Muscle of arm (tissue), 12 donors: ENCODE data around the gene CFAP58. TPM values are rescaled to one million over a fixed set of nuclear protein-coding genes. Genes with fewer than 3 reads are reported as not detected.
"Not testable (repeated sequence)": the region's sequence is repeated elsewhere in the genome, so short reads cannot be mapped to it uniquely, and the experiment has no call there.

Experiments
- DNase-seq: peaks from one replicate; pipeline ENCODE4 v3.0.0-alpha.2; 2013
- polyA plus RNA-seq, 12 donors: library from polyadenylated mRNA; unstranded; fragments of 120-200 nt; gene quantifications; one replicate each; pipeline ENCODE4 v1.2.1, GENCODE V29; 2013; ENCODE audit not compliant: insufficient read length in 12 of 12

The CFAP58 gene
- polyA plus RNA-seq, 12 donors = 0.26 to 1.2 (median 0.51) TPM; not detected in 2

DNA sequence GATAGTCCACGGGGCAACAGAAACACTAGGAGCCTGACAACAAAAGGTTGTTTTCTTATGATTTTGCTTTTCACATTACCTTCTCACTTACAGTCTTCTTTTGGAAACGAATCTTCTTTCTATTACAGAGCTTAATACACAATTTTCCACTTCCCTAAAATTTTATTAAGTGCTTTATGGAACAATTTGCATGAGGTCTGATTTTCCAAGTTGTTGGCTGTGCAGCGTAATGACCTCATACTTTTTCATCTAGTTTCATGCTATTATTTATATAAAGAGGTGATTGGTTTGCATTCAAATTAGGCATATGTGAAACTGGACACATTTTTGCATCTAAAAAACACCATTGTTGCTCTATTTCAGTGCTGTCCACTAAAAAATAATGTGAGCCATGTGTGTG, 76.7 kb downstream of the CFAP58 start:
- DNase-seq = no peak

DNA sequence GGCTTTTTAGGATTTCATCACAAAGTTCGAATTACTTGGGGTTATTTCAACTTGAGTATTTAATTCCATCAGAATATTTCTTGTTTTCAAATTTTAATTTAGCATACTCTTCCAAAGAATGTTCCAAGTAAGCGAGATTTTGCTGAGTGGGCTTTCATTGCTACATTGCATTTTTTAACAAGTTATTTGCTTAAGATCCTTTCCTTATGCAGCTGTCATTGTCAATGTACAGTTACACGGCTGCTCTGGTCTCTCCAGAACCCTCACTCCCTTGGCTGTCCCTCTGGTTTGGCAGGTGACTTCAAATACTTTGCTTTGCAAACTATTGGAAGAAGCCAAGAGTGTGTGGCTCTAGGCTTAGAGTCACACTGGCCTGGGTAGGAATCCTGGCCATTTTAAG, 80.0 kb downstream of the CFAP58 start:
- no peak for DNase-seq

DNA sequence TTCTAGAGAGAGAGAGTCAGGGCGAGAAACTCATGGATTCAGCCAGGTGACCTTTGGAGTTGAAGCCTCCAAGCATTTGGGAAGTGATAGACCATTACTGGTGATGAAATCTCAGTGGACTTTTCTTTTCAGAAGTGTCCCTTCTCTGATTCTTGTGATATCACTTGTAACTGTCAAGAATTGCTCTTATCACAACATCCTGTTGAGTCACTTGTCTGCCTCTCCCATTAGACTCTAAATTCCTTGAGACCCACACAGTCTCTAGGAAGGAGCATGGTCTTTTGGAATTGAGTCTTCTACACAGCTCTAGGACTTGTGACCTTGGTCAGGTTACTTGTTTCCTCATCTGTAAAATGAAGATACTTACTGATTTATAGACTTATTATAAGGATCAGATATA, 81.0 kb downstream of the CFAP58 start:
- DNase-seq = no peak

DNA sequence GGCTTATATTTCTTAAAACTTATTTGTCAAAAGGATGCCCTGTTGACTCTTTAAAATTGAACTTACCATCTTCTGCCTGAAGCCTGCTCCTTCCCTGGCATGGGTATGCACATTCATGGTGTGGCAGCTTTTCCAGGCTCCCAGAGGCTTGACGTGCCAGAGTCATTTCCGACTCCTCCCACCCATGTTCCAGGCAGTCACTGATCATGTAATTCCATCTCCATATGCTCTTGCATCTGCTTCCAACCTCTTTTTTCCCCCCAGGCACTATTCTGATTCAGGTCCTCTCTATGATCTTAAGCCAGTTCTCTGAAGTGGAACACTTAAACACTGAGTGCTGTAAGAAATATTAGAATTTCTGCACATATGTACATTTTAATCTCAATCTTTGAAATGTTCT, 82.2 kb downstream of the CFAP58 start:
- no peak for DNase-seq

DNA sequence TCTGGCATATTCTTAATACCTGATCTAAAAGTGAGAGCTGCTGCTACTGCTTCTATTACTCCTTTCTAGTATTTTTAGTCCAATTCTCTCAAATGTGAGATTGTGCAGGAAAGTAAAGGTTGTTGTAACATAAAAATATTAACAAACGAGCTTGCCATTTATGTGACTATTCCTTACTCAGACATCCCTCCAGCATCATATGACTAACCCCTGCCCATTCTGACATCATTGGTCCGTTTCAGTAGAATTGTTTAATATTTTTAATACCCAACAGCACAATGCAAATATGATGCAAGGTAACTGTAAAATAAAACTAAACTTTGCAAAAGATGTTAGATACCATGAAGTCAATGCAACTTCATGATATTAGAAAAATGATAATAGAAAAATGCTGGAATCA, 83.6 kb downstream of the CFAP58 start:
- DNase-seq = no peak

DNA sequence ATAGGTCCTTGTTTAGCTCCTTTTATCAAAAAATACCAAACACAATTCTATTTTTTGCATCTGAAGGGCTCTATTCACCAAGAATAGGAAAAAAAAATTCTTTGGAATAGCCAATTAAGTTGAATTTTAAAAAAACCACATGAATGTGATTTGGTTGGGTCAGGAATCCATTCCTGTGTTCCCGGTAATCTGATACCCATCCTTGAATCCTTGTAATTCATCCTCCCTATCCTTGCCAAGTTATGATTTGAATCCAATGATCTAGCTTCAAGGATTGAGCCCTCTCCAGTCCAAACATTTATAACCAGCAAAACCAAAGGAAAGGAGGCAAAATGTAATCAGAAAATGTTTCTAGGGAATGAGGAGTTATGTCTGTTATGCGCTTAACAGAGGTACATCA, 86.6 kb downstream of the CFAP58 start:
- no peak for DNase-seq

DNA sequence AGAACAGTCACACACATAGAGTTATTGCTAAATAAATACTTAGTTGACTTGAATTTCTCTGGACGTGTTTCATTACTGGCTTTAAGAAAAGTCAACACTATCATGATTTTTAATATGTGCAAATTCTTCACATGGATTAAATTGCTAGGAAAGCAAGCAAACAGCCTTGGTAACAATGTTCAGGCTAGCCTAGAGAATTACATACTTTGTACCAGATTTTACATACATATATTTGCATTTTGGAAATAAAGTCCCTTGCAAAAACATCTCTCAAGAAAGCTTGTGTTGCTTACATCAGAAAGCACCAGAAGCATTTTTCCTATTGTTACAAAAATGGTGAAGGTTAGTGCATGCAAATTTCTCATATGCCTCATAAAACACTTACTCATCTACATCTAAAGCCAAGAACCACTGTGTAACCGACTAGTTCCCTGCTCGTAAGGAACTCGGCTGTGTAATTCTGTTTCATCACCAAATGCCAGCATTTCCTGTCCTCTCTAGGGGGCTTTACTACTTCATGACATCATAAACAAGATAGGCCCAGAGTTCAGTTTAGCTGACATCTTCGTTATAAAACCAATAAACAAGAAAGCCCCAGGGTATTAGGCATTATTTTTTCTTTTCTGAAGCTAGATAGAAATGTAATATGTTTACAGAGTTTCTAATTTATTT, 87.8 kb downstream of the CFAP58 start:
- no peak for DNase-seq

DNA sequence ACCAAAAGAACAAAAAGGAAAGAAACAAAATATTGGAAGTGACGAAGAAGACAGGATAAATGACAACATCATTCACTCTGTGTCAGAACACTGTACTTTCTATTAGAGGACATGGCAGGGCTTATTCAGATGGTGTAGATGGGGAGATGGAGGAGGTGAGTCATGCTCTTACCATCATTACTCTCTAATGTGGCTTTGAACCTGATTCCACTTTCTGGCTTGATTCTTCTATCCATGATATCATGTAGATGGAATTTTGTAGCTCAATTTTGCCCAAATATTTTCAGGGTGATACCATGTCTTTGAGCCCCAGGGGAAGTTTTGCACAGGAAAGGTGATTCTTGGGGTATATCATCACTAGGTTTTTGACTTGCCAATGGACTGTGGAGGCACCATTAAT, 91.7 kb downstream of the CFAP58 start:
- DNase-seq = no peak

DNA sequence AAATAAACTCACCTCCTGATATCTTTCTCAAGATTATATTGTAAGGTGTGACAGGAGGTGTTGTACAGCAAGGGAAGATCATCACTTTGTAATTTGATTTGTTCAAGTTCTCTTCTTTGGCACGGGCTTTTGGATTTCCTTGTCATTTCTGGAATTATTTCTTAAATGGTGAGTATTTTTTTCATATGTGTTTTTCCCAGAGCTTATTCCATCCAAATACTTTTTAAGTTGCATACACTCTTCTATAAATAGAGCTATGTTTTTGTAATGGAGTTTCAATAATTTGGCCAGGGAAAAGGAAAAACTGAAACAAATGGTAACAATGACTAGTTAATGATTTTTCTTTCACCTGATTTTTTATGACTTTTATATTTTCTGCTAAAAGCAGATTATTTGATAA, 92.5 kb downstream of the CFAP58 start:
- no peak for DNase-seq

DNA sequence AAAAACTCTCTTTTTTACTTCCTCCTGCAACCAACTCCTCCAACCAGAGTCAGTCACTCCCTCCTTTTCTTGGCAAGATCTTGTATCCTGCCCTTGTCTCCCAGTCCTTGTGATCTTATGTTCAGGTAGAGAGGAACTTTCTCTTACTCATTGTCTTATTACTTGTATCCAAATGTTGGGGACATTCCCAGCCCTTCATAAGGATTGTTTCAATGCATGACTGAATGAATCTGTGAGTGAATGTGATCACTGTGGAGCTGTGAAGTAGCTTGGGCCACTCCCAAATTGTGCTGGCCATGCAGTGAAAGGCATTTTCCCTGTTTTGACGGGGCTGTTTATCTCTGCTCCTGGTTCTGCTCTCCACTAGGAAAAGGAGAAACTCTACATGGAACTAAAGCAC, 93.7 kb downstream of the CFAP58 start:
- DNase-seq = no peak

DNA sequence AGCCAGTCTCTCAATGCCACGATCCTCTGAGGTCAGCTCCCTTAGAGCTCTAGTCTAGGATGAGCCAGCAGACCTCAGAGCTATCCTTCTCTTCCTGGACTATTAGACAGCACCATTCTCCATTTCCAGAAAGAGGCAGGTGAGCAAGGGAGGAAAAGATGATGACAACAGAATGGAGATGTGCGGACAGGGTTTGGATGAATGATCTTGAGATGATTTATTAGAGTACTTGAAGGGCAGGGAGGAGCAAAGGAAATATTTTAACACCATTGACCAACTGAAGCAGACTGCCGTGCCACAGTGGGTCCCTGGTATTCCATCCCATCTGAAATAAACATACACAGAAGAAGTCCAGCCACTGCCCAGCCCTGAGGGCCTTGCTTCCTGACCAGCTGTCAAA, 94.3 kb downstream of the CFAP58 start:
- no peak for DNase-seq

DNA sequence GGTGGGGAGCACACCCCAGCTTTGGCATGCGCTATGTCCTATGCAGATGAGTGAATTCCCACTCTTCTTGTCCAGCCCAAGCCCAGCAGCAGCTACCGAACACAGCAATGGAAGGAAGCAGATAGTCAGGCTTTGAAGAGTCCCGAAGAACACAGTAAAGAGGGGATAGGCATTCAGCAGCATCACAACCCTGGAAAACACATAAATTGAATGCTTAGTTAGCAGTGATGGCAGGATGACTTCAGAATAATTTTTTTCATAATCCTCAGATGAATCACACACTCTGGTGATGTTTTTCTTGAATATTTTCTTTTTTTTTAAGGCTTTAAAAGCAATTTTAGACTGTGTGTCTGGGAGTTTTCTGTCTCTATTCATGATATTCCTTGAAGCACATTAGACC, 95.8 kb downstream of the CFAP58 start:
- no peak for DNase-seq

DNA sequence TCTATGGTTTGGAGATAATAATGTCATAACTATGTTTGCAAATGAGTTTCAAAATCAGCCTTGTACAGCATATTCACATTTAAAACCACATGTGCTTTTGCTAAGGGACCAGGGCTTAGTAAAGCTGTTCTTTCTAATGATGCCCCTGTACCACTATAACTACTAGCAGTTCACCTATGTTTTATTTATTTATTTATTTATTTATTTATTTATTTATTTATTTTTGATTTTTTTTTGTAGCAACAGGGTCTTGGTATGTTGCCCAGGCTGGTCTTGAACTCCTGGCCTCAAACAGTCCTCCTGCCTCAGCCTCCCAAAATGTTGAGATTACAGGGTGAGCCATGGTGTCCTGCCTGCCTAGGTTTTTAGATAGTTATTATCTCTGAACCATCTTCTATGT, 96.9 kb downstream of the CFAP58 start:
- DNase-seq = no peak

DNA sequence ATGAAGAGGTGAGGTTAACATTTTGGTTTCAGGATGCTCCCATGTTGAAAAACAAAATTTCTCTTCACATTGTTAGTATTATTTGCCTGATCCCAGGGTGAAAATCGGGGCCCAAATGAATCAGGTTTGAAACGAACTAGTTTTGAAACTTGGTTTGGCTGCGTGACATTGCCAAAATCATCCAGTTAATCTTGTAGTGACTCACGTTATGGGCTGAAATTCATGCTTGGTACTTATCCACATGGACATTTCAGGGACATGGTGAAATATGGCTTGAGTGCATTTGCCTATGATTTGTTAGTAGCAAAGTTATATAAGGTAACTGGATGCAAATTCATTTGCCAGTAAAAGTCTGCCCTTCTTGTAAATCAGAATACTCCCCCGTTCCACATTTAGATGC, 97.3 kb downstream of the CFAP58 start:
- no peak for DNase-seq

DNA sequence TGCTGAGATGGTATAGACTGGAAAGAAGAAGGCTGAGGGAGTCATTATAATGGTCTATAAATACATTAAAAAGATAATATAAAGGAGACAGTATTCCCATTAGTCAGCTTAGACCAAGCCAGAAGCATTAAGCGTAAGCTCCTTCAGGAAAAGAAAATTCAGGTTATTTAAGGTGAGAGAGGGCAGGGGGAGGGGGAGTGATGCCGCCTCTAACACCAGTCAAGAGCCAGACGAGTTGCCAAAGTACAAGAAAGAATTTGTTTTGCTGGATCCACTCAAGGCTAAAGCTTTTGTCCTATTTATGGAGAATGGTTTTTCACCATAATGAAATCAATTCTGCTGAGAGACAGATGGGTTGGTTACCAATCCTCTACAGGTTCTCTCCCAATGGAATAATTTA, 99.3 kb downstream of the CFAP58 start:
- no peak for DNase-seq

DNA sequence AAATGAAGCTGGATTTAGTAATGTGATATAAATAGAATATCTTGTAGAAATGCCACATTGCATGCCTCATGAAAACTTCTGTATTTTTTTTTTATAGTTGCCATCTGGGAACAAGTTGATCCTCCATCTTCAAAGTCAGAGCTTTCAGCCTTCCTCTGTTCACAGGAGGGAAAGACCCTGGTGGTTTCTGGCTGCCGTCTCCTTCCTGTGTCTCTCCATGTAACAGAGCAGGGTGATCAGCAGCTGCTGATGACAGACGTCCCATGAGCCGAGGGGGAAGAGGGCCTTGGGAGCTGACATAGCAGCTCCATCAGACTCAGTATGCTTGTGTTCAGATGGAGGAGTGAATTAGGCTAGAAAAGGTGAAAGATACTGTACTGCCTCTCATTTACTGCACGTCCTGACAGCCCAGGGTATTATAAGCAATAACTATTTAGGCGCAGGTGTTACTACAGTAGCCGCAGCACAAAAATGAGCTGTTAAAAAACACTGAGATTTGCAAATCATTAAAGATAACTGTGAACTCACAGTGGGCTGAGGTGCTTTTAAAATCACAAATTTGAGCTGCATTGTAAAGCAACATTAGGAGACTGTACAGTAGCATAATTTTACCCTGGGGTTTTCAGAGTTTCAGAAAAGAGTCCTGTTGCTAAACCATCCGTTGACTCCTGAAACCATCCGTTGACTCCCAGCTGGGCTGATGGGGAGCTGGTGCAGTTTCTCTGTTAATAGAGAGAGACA, 103.3 kb downstream of the CFAP58 start:
- no peak for DNase-seq

DNA sequence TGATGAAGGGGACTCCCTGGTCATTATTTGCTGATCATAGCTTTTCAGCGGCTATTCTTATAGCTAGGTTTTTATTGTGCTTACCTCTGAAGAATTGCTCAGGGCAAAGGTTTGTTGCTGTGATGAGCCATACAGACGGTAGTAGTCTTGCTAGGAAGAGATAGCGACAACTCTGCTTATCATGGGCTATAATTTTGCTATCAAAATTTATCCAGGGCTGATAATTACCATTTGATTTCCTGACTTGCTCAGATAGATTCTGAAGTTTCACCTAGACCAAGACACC, 103.9 kb downstream of the CFAP58 start:
- no peak for DNase-seq

DNA sequence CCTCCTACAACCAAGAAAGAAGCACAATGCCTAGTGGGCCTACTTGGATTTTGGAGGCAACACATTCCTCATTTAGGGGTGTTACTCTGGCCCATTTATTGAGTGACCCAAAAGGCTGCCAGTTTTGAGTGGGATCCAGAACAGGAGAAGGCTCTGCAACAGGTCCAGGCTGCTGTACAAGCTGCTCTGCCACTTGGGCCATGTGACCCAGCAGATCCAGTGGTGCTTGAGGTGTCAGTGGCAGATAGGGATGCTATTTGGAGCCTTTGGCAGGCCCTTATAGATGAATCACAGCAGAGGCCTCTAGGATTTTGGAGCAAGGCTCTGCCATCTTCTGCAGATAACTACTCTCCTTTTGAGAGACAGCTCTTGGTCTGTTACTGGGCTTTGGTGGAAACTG, 111.9 kb downstream of the CFAP58 start:
- not testable (repeated sequence) for DNase-seq

DNA sequence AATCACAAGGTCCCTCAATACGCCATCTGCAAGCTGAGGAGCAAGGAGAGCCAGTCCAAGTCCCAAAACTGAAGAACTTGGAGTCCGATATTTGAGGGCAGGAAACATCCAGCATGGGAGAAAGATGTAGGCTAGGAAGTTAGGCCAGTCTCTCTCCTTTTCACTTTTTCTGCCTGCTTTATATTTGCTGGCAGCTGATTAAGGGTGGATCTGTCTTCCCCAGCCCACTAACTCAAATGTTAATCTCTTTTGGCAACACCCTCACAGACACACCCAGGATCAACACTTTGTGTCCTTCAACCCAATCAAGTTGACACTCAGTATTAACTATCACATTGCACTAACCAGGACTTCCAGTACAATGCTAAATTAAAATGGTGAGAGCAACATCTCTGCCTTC, 115.2 kb downstream of the CFAP58 start:
- DNase-seq = not testable (repeated sequence)

DNA sequence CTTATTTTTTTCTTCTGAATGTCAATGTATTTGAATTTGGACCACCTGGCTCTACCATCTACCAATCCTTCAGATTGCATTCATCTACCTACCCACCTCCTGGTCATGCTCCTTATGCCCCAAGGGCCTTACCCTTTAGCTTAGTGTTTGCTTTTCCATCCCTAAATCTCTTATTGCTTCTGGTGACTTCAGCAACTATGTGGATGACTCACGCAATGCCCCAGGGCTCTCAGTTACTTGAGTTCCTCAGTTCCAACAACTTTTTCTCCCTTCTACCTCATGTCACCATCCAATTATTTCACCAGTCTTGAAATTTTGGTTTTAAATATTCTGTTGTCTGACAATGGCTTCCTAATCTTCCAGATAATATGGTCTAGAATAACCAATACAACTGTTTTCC, 118.9 kb downstream of the CFAP58 start:
- DNase-seq = no peak

DNA sequence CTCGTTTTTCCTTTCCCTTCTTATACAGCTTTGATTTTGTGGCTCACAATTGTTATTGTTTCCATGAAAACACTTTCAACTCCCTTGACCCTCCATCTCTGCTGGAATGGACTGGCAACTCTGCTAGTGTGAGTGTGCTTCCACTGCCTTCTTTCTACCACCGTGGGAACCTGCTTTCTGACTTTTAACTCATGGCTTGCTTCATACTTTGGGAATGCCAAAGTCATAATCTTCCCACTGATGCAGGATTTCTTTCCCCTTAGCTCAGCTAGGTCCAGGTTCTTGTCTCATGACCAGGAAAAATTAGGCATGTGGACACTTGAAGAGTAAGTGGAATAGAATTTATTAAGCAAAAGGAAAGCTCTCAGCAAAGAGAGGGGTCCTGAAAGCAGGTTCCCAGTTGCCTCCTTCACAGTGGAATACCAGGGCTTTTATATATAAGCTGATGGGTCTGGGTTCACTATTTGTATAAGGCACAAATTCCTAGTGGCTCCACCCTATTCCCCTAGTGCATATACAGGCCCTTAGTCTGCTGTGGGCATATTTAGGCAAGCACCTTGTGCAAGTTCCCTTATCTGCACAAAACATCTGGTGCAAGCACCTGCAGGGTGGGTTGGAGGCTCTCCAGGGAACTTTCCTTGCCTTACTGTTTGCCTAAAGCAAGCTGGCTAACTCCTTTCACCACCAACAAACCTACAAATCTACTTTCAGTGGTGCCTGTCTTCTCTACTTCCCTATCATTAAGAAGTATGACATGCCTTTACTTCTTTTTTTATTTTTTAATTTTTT, 119.5 kb downstream of the CFAP58 start:
- DNase-seq = no peak

DNA sequence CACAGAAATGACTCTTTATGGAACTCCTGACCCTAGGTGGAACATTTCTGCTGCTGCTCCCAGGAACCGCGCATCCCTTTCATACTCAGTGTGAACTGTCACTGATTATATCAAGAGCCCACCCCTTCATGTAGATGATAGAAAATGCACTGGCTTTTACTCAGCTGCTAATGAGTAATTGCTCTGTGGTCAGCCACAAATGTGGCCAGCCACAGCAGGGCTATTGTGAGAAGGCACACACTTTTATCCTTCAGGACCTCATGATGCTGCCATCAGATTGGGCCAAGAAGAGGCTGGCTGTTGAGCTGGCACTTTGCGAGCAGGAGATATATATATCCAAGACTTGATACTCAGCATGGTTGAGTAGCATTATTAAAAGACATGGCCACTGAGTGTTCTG, 124.7 kb downstream of the CFAP58 start:
- DNase-seq = no peak

DNA sequence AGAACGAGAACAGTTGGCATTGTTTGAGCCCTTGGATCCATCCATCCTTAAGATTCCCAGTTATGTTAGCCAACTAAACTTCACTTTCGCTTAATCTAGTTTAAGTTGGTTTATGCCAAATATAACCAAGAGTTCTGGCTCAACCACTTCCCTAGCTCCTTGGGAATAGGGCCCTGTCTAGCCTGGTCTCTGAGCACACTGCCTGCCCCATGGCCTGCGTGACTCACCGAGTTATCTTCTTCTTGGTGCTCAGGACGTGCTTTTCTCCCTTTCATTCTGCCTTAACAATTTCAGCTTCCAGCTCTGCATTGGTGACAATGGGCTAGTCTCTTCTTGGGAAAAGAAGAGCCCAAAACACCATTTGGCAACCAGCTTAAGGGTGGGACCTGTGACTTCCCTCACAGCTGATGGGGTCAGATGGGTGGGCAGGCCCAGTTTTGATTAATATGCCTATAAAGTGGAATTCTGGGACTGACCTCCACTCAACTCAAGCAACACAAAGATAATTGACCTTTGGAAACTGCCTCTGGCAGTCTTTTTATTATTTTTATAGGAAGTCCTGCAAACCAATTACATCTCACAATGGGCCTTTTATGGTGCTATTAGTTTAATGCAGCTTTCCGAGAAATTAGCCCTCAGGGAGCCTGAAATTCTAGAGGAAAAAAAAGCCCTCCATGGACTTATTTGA, 126.4 kb downstream of the CFAP58 start:
- DNase-seq = no peak
